Nephron progenitor cell (in vitro differentiated cells): Measurements from ENCODE around the gene DNMT1.

Experiments used
- DNase-seq: peaks from one replicate; pipeline ENCODE4 v3.0.0; 2021
- H3K27ac Mint-ChIP-seq: 2 replicates; pipeline ENCODE4 v1.8.0; 2021; ENCODE audit warnings: mild to moderate bottlenecking, moderate library complexity, mixed read lengths
- H3K27me3 Mint-ChIP-seq: 2 replicates; pipeline ENCODE4 v1.8.0; 2021; ENCODE audit warnings: mild to moderate bottlenecking, low read depth, mixed read lengths; ENCODE audit not compliant: poor library complexity
- H3K36me3 Mint-ChIP-seq: 2 replicates; pipeline ENCODE4 v1.8.0; 2021; ENCODE audit warnings: low read depth, mixed read lengths
- H3K4me1 Mint-ChIP-seq: 2 replicates; pipeline ENCODE4 v1.8.0; 2021; ENCODE audit warnings: mixed read lengths
- H3K4me3 Mint-ChIP-seq: 2 replicates; pipeline ENCODE4 v1.8.0; 2021; ENCODE audit warnings: mild to moderate bottlenecking, moderate library complexity, mixed read lengths
- H3K9me3 Mint-ChIP-seq: 2 replicates; pipeline ENCODE4 v1.8.0; 2021; ENCODE audit warnings: mild to moderate bottlenecking, moderate library complexity, mixed read lengths
- CTCF ChIP-seq: fragments of 200-600 bp; sonication (generic); IDR thresholded peaks from 2 replicates; pipeline ENCODE4 v1.5.0; 2021; ENCODE audit warnings: antibody characterized with exemption

The DNMT1 gene

GRCh38 chr19:10224337-10224736, 29.6 kb upstream of the DNMT1 start:
- peaks cover 12% of the 10 kb centered on the region for H3K36me3 Mint-ChIP-seq
- peak overlapping the region; percentile 96 for H3K27ac Mint-ChIP-seq
- H3K27me3 Mint-ChIP-seq: no peaks in the 10 kb centered on the region
- no peak overlapping the region for H3K4me3 Mint-ChIP-seq
- H3K9me3 Mint-ChIP-seq: no peaks in the 10 kb centered on the region
- no peak for TF ChIP-seq CTCF
- H3K4me1 Mint-ChIP-seq: peaks cover 45% of the 10 kb centered on the region
- no peak for DNase-seq

DNA sequence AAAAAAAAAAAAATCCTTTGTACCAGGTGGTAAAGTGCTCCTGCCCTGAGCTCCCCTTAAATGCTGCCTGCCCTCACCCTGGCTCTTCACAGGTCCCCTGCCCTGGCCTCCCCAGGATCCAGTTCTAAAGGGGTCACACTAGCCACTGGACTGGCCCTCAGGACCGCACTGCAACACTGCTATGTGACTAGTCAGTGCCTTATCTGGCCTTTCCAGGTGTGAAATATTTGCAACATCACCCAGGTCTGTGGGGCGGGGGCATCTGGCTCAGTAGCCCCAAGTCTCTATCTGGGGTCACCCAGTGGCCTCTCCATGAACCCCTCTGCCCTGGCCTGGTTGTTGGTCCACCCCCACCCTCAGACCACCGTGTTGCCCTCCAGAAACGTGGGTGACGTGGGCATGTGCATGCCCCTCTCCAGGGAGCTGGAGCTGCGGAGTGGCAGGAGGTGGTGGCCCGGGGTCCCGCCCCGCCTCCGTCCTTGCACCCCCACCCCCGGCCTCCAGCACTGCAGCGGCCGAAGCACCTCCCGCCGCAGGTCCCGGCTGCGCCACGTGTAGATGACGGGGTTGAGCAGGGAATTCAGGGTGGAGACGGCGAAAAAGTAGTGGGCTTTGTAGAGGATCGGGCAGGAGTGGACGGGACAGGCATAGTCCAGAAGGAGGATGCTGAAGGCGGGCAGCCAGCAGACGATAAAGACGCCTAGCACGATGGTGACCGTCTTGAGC, 28.9 kb upstream of the DNMT1 start:
- Mint-ChIP-seq H3K9me3 (no peaks in the 10 kb centered on the region), H3K27ac (peak overlapping the region; percentile 96), H3K4me1 (peaks cover 44% of the 10 kb centered on the region)

DNA sequence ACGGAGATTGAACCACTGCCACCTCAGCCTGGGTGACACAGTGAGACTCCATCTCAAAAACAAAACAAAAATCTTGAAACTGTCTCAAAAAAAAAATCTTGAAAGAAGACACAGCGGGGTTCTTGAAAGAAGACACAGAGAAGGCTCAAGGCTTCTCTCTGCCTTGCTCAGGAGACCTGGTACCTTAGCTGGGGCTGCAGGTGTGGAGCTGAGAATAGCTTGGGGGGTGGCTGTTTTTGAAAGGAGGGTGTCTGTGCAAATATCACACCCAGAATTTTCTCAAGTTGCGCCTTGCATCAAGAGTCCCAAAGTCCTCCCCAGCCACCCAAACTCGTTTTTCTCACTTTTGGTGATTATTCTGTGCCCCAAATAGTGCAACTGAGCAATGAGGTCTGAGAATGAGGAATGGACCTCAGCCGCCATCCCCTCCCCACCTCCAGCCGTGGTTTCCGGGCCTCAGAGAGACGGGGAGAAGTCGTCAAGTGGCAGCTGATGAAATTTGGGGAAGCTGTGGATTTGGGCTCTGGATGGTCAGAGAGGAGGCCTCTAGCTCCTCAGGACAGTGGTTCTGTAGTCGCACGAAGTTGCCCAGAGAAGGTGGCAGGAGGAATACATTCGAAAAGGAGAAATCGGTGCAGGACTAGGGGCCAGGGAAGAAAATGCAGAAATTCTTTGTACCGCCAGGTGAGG, 27.6 kb upstream of the DNMT1 start:
- H3K27me3 Mint-ChIP-seq: no peaks in the 10 kb centered on the region
- no peak for DNase-seq
- peaks cover 12% of the 10 kb centered on the region for H3K36me3 Mint-ChIP-seq
- no peak overlapping the region for H3K4me3 Mint-ChIP-seq
- H3K27ac Mint-ChIP-seq: peak overlapping the region; percentile 89
- H3K4me1 Mint-ChIP-seq: peaks cover 37% of the 10 kb centered on the region
- no peak for TF ChIP-seq CTCF
- no peaks in the 10 kb centered on the region for H3K9me3 Mint-ChIP-seq

More for the DNA sequence above, 28.9 kb upstream of the DNMT1 start:
- no peak for TF ChIP-seq CTCF
- Mint-ChIP-seq H3K27me3 (no peaks in the 10 kb centered on the region), H3K36me3 (peaks cover 12% of the 10 kb centered on the region), H3K4me3 (no peak overlapping the region)
- DNase-seq: no peak

DNA sequence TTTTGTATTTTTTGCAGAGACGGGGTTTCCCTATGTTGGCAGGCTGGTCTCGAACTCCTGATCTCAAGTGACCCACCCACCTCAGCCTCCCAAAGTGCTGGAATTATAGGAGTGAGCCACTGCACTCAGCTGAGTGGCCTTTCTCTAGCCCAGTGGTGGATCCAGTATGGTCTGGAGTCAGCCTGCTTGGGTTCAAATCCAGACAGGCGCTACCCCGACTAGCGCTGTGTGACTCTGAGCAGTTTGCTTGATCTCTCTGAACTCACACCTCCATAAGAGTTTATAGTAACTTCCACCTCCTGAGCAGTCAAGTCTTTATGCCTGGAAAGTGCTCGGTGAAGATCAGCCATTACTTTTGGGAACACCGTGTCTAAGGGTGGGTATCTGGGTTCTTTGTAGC, 25.9 kb upstream of the DNMT1 start:
- no peak for TF ChIP-seq CTCF
- no peak for DNase-seq
- H3K9me3 Mint-ChIP-seq: no peaks in the 10 kb centered on the region
- H3K36me3 Mint-ChIP-seq: peaks cover 15% of the 10 kb centered on the region
- H3K27me3 Mint-ChIP-seq: peaks cover 4% of the 10 kb centered on the region
- H3K27ac Mint-ChIP-seq: peak overlapping the region; percentile 81
- no peak overlapping the region for H3K4me3 Mint-ChIP-seq
- H3K4me1 Mint-ChIP-seq: peaks cover 24% of the 10 kb centered on the region

DNA sequence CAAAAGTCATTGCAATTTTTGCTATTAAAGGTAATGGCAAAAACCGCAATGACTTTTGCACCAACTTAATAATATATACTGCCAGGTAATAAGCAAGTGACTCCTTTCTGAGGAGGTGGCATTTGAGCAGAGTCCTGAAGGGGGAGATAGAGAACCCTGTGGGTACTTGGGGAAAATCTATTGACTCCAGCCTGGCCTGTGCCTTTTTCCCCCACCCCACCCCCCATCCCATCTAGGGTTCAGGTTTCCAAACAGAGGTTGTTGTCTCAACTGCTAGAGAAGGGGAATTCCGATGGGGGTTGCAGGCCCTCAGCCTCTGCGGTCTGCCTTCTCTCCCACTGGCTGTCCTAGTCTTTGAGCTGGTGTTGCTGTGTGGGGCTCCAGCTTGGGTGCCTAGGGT, 24.9 kb upstream of the DNMT1 start:
- peak overlapping the region; percentile 71 for H3K27ac Mint-ChIP-seq
- peak; percentile 33 for DNase-seq
- H3K27me3 Mint-ChIP-seq: peaks cover 4% of the 10 kb centered on the region
- peaks cover 24% of the 10 kb centered on the region for H3K4me1 Mint-ChIP-seq
- no peaks in the 10 kb centered on the region for H3K9me3 Mint-ChIP-seq
- TF ChIP-seq CTCF: peak; percentile 38
- peaks cover 15% of the 10 kb centered on the region for H3K36me3 Mint-ChIP-seq
- no peak overlapping the region for H3K4me3 Mint-ChIP-seq

DNA sequence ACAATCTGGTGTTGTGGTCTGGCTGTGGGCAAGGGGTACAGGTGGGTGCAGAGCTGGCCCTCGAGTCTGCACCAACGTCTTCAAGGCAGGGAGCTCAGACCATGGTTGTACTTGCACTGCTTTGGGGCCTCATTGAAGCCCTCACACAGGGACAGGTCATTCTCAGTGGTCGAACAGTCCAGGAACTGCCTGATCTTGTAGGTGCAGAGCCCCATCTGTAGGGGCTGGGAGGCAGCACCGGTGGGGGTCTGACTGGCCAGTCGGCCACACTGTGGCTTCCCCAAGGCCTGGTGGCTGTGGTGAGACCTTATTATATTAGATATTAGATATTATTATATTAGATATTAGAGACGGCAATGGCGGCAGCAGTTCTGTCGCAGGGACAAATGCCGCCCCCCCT, 22.3 kb upstream of the DNMT1 start:
- H3K36me3 Mint-ChIP-seq: peaks cover 4% of the 10 kb centered on the region
- no peak for TF ChIP-seq CTCF
- H3K27ac Mint-ChIP-seq: no peak overlapping the region
- H3K9me3 Mint-ChIP-seq: no peaks in the 10 kb centered on the region
- H3K4me1 Mint-ChIP-seq: peaks cover 24% of the 10 kb centered on the region
- H3K4me3 Mint-ChIP-seq: no peak overlapping the region
- peaks cover 4% of the 10 kb centered on the region for H3K27me3 Mint-ChIP-seq
- DNase-seq: no peak
